ENCODE measurements around the gene RAD9B. TPM values are rescaled to one million over a fixed set of nuclear protein-coding genes. Genes with fewer than 3 reads are reported as not detected.

RAD9B gene
- total RNA-seq, 1 donor from 2014 or later: 0.26 TPM

GRCh38 chr12:110532644-110533043, 30.5 kb downstream of the RAD9B start:
- TF ChIP-seq CTCF (IDR thresholded peaks at IDR 0.05; ENCODE audit: insufficient read depth, low read length, severe bottlenecking): no peak
- peaks cover 6% of the 10 kb centered on the region for H3K36me3 ChIP-seq (ENCODE audit: control insufficient read depth, insufficient read depth, low read length)
- no peaks in the 10 kb centered on the region for H3K27me3 ChIP-seq (ENCODE audit: control insufficient read depth, insufficient read depth, low read length)
- no peak for FAIRE-seq
- no peak overlapping the region for H3K4me3 ChIP-seq (ENCODE audit: low read depth, low read length)
- DNase-seq (ENCODE audit: low read depth): no peak

GRCh38 chr12:110533607-110534006, 31.5 kb downstream of the RAD9B start:
- Histone ChIP-seq H3K4me3 (ENCODE audit: low read depth, low read length) (no peak overlapping the region), H3K27me3 (ENCODE audit: control insufficient read depth, insufficient read depth, low read length) (no peaks in the 10 kb centered on the region), H3K36me3 (ENCODE audit: control insufficient read depth, insufficient read depth, low read length) (peaks cover 9% of the 10 kb centered on the region)
- FAIRE-seq (no peak), DNase-seq (ENCODE audit: low read depth) (peak; percentile 68)
- no peak for TF ChIP-seq CTCF (IDR thresholded peaks at IDR 0.05; ENCODE audit: insufficient read depth, low read length, severe bottlenecking)

- DNase-seq (ENCODE audit: low read depth) (no peak), FAIRE-seq (no peak)
- H3K36me3 ChIP-seq (ENCODE audit: control insufficient read depth, insufficient read depth, low read length): peaks cover 9% of the 10 kb centered on the region
- no peak overlapping the region for H3K4me3 ChIP-seq (ENCODE audit: low read depth, low read length)
- TF ChIP-seq CTCF (IDR thresholded peaks at IDR 0.05; ENCODE audit: insufficient read depth, low read length, severe bottlenecking): no peak
- H3K27me3 ChIP-seq (ENCODE audit: control insufficient read depth, insufficient read depth, low read length): no peaks in the 10 kb centered on the region
Measured at GRCh38 chr12:110534811-110535210, 32.7 kb downstream of the RAD9B start.

DNA sequence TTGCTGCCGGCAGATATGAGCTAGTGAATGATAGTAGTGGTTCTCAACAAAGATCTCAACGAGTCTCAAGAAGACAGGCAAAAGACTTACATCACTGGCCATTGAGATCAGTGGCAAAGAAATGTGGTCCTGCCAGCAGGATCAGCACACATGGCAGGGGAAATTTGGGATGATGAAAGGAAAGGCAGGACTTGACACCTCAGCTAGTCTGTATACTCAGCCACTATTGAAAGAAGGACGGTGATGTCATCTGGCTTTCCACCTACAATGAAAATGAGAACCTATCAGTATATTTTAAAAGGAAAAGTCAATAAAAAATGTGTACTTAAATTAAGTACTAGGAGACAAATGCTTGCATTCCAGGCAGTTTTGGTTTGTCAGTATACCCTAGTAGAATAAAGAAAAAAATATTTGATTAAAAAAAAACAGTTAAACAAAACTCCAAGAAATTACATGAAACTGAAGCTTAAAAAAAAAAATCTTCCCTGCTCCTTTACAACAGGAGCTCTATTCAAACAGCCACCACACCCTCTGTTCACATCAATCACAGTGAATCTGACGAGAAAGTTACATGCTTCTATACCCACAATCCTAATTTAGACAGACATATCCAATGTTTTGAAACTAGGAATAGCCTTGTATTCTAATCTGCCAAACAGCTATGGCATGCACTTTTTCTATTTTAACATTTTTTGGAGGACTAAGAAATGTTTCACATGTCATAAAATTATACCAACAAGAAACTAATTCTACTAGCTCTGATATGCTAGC, 34.9 kb downstream of the RAD9B start:
- peak; percentile 79 for FAIRE-seq
- DNase-seq (ENCODE audit: low read depth): peak; percentile 77
- Histone ChIP-seq H3K4me3 (ENCODE audit: low read depth, low read length) (no peak overlapping the region), H3K27me3 (ENCODE audit: control insufficient read depth, insufficient read depth, low read length) (no peaks in the 10 kb centered on the region), H3K36me3 (ENCODE audit: control insufficient read depth, insufficient read depth, low read length) (peaks cover 7% of the 10 kb centered on the region)
- no peak for TF ChIP-seq CTCF (IDR thresholded peaks at IDR 0.05; ENCODE audit: insufficient read depth, low read length, severe bottlenecking)

- peak; percentile 54 for DNase-seq (ENCODE audit: low read depth)
- H3K36me3 ChIP-seq (ENCODE audit: control insufficient read depth, insufficient read depth, low read length): peaks cover 7% of the 10 kb centered on the region
- H3K27me3 ChIP-seq (ENCODE audit: control insufficient read depth, insufficient read depth, low read length): no peaks in the 10 kb centered on the region
- no peak overlapping the region for H3K4me3 ChIP-seq (ENCODE audit: low read depth, low read length)
- FAIRE-seq: peak; percentile 62
- no peak for TF ChIP-seq CTCF (IDR thresholded peaks at IDR 0.05; ENCODE audit: insufficient read depth, low read length, severe bottlenecking)
Measured at GRCh38 chr12:110537605-110538409, 35.7 kb downstream of the RAD9B start.

Data from bronchial epithelial cell (primary cell).